PC-3 (cell line): ENCODE results near the gene CPSF4L. TPM values are rescaled to one million over a fixed set of nuclear protein-coding genes. Genes with fewer than 3 reads are reported as not detected.

Experiments
- ATAC-seq: fragments of 200-7000 bp; cut with Tn5 transposase; 2 replicates; pipeline ENCODE4 v1.9.1; 2020; ENCODE audit warnings: mild to moderate bottlenecking, moderate library complexity
- BruUV-seq: library from RNA; stranded (reverse); fragments of 400-500 nt; replicated peaks from 2 replicates; lab custom pipeline; 2021; lab: Mats Ljungman, UMichigan
- CTCF ChIA-PET: fragments of 300-600 bp; sonication (Branson Sonifier 250); formaldehyde crosslinking; loops from one replicate; lab custom pipeline; 2022; ENCODE audit warnings: antibody characterized with exemption; lab: Charles Lee
- POLR2A ChIA-PET: fragments of 300-600 bp; sonication (Branson Sonifier 250); formaldehyde crosslinking; loops from one replicate; lab custom pipeline; 2022; ENCODE audit warnings: antibody characterized with exemption; ENCODE audit not compliant: unreplicated experiment; lab: Charles Lee
- DNase-seq: peaks from one replicate; pipeline ENCODE4 v3.0.0-alpha.2; 2015
- H2AFZ ChIP-seq: fragments of 300-600 bp; sonication (generic); 2 replicates; pipeline ENCODE4 v1.6.0; 2016; ENCODE audit warnings: antibody characterized with exemption, low read length
- H3F3A ChIP-seq: fragments of 300-600 bp; sonication (generic); one replicate; pipeline ENCODE4 v1.6.0; 2017; ENCODE audit warnings: antibody characterized with exemption, low read length, control low read depth, mild to moderate bottlenecking; ENCODE audit not compliant: unreplicated experiment
- H3K27ac ChIP-seq: fragments of 300-600 bp; sonication (generic); 2 replicates; pipeline ENCODE4 v1.5.1; 2016; ENCODE audit warnings: mild to moderate bottlenecking, low read length
- H3K27me3 ChIP-seq: fragments of 300-600 bp; sonication (generic); 2 replicates; pipeline ENCODE4 v1.6.1; 2016; ENCODE audit warnings: low read length, mixed read lengths
- H3K36me3 ChIP-seq: fragments of 300-600 bp; sonication (generic); 2 replicates; pipeline ENCODE4 v1.6.1; 2016; ENCODE audit warnings: low read depth, mixed run types, low read length, mixed read lengths
- H3K4me1 ChIP-seq: fragments of 300-600 bp; sonication (generic); 2 replicates; pipeline ENCODE4 v1.5.1; 2016; ENCODE audit warnings: low read length; ENCODE audit not compliant: insufficient read depth
- H3K4me2 ChIP-seq: fragments of 300-600 bp; sonication (generic); 2 replicates; pipeline ENCODE4 v1.6.0; 2016; ENCODE audit warnings: low read length
- H3K4me3 ChIP-seq: fragments of 300-600 bp; sonication (generic); 2 replicates; pipeline ENCODE4 v1.5.1; 2016; ENCODE audit warnings: mild to moderate bottlenecking, low read length, mixed read lengths
- H3K79me2 ChIP-seq: fragments of 300-600 bp; sonication (generic); 2 replicates; pipeline ENCODE4 v1.6.1; 2017; ENCODE audit warnings: low read length, mixed read lengths
- H3K9ac ChIP-seq: fragments of 300-600 bp; sonication (generic); 2 replicates; pipeline ENCODE4 v1.6.0; 2016; ENCODE audit warnings: mild to moderate bottlenecking, low read length
- H3K9me2 ChIP-seq: fragments of 300-600 bp; sonication (generic); replicated peaks from 2 replicates; pipeline ENCODE4 v1.6.1; 2016; ENCODE audit warnings: mixed run types, low read length, mixed read lengths
- H3K9me3 ChIP-seq: fragments of 300-600 bp; sonication (generic); 2 replicates; pipeline ENCODE4 v1.6.1; 2016; ENCODE audit warnings: low read length, mixed read lengths
- H4K20me1 ChIP-seq: fragments of 300-600 bp; sonication (generic); 2 replicates; pipeline ENCODE4 v1.6.1; 2016; ENCODE audit warnings: low read length, mixed read lengths
- EZH2 ChIP-seq: fragments of 300-600 bp; sonication (generic); IDR thresholded peaks from one replicate; pipeline ENCODE4 v1.6.1; 2017; ENCODE audit warnings: antibody characterized with exemption, mild to moderate bottlenecking, low read length; ENCODE audit not compliant: unreplicated experiment
- EZH2phosphoT487 ChIP-seq: fragments of 300-600 bp; sonication (generic); IDR thresholded peaks from 2 replicates; pipeline ENCODE4 v1.6.1; 2018; ENCODE audit warnings: mild to moderate bottlenecking, antibody characterized with exemption, low read length, borderline replicate concordance
- intact Hi-C: fragments of 100-400 bp; cut with micrococcal nuclease; formaldehyde crosslinking; loops from 2 replicates; pipeline ENCODE4 v1.9.0; 2023
- total RNA-seq: library from RNA; depleted of rRNA; stranded (reverse); fragments of >200 nt; gene quantifications from 2 replicates; pipeline ENCODE4 v1.2.3, GENCODE V29; 2014
- TF ChIP-seq, protein P1 (sequence below): fragments of 300-600 bp; sonication (generic); conservative IDR thresholded peaks from 2 replicates; pipeline ENCODE4 v1.5.1; 2017; ENCODE audit warnings: antibody characterized with exemption, low read depth, mild to moderate bottlenecking, low read length

The CPSF4L gene
- total RNA-seq, 1 experiment from 2014 or later: not detected

GRCh38 chr17:73209436-73209835 lies 52.2 kb downstream of the CPSF4L start:
- Histone ChIP-seq H3F3A (no peaks in the 10 kb centered on the region), H3K27ac (no peak overlapping the region), H3K4me3 (no peak overlapping the region), H3K79me2 (0 out of 2 replicates have a peak, but pooled peaks cover 11% of the 10 kb centered on the region), H3K9me3 (no peaks in the 10 kb centered on the region), H3K27me3 (no peaks in the 10 kb centered on the region), H3K4me1 (peaks cover 5% of the 10 kb centered on the region; the same call in 1 of the 2 replicates), H4K20me1 (peaks cover 8% of the 10 kb centered on the region; the same call in 1 of the 2 replicates), H3K36me3 (peaks cover 52% of the 10 kb centered on the region), H3K4me2 (no peak overlapping the region), H2AFZ (no peak overlapping the region), H3K9ac (no peak overlapping the region), H3K9me2 (no peaks in the 10 kb centered on the region)
- ChIA-PET POLR2A (interaction anchor here (0.6 kb wide), 1 partner anchor 15 kb away, joined by 3 read pairs; no protein-coding TSS in a partner anchor), CTCF (no interaction called here)
- no TSS peak for BruUV-seq
- intact Hi-C loops: no loop called here
- TF ChIP-seq EZH2phosphoT487 (no peak), EZH2 (no peak)
- TF ChIP-seq, protein P1, sequence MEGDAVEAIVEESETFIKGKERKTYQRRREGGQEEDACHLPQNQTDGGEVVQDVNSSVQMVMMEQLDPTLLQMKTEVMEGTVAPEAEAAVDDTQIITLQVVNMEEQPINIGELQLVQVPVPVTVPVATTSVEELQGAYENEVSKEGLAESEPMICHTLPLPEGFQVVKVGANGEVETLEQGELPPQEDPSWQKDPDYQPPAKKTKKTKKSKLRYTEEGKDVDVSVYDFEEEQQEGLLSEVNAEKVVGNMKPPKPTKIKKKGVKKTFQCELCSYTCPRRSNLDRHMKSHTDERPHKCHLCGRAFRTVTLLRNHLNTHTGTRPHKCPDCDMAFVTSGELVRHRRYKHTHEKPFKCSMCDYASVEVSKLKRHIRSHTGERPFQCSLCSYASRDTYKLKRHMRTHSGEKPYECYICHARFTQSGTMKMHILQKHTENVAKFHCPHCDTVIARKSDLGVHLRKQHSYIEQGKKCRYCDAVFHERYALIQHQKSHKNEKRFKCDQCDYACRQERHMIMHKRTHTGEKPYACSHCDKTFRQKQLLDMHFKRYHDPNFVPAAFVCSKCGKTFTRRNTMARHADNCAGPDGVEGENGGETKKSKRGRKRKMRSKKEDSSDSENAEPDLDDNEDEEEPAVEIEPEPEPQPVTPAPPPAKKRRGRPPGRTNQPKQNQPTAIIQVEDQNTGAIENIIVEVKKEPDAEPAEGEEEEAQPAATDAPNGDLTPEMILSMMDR: no peak
- DNase-seq (no peak), ATAC-seq (no peak)

DNA sequence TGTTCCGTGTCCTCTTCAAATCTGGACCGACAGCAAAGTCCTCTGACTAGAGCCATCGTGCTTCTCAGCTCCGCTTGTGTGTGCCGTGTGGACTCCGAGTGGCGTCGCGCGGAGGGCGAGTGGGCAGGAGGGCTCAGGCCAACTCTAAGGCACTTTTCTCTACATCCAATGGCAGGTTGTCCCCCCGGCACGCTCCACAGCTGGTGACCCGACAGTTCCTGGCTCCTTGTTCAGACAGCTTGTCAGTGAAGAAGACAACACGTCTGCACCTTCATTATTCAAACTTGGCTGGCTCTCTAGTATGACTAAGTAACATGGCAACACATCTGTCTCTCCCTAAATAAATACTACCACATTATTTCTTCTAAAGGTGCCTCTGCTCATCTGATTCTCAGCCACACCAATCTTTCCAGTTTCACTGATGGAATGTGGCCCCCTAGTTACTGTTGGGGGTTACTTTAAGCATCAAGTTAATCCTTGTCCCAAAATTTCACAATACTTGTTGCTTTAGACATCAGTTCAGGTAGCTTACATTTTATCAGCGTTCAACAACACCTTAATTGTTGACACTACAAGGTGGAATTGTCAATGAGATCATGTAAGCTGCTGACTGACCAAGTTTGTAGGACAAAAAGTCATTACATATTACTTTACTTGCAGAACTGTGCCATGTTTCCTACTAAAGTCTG lies 53.4 kb downstream of the CPSF4L start:
- no peak overlapping the region for H3K4me2 ChIP-seq
- 0 out of 2 replicates have a peak, but pooled peaks cover 10% of the 10 kb centered on the region for H3K79me2 ChIP-seq
- peaks cover 5% of the 10 kb centered on the region for H3K4me1 ChIP-seq
- ChIA-PET CTCF (interaction anchor here (0.5 to 1.1 kb wide), 3 partner anchors 7 to 223 kb away, joined by 3 to 4 read pairs (median 4); no protein-coding TSS in a partner anchor), POLR2A (no interaction called here)
- BruUV-seq: no TSS peak
- no peaks in the 10 kb centered on the region for H3K9me2 ChIP-seq
- H3K4me3 ChIP-seq: no peak overlapping the region
- H2AFZ ChIP-seq: no peak overlapping the region
- peaks cover 8% of the 10 kb centered on the region; the same call in 1 of the 2 replicates for H4K20me1 ChIP-seq
- H3K9ac ChIP-seq: no peak overlapping the region
- DNase-seq (no peak), ATAC-seq (no peak)
- H3K36me3 ChIP-seq: peaks cover 63% of the 10 kb centered on the region
- intact Hi-C loops: no loop called here
- no peak overlapping the region for H3K27ac ChIP-seq
- no peaks in the 10 kb centered on the region for H3K27me3 ChIP-seq
- H3K9me3 ChIP-seq: no peaks in the 10 kb centered on the region
- TF ChIP-seq, protein P1: no peak
- TF ChIP-seq EZH2: no peak
- TF ChIP-seq EZH2phosphoT487: no peak
- no peaks in the 10 kb centered on the region for H3F3A ChIP-seq

DNA sequence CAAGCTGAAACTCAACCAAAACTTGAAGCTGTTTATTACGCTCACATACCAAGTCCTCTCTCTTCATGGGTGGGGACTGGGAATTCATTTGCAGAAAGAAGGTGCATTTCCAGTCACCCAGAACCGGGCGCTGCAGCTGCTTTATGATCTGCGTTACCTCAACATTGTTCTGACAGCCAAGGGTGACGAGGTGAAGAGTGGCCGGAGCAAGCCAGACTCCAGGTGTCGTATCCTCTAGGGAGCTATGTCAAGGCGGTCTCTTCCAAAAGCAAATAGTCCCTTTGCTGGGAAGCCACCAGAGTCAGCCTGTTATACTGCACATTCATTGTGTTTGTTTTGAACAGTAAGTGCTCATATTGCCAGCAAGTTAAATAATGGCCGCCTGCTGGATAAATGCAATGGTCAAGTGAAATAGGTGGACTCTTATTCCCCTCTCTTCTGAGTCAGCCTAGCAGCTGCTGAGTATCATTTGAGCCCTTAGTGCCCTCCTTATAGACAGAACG lies 56.2 kb downstream of the CPSF4L start:
- Histone ChIP-seq H2AFZ (no peak overlapping the region), H3K79me2 (0 out of 2 replicates have a peak, but pooled peaks cover 10% of the 10 kb centered on the region), H3K4me2 (no peak overlapping the region), H4K20me1 (peaks cover 8% of the 10 kb centered on the region; the same call in 1 of the 2 replicates), H3K27me3 (no peaks in the 10 kb centered on the region), H3K9me2 (no peaks in the 10 kb centered on the region), H3K9me3 (no peaks in the 10 kb centered on the region), H3K9ac (no peak overlapping the region), H3K4me3 (no peak overlapping the region), H3K36me3 (peaks cover 87% of the 10 kb centered on the region), H3K27ac (no peak overlapping the region), H3K4me1 (peaks cover 9% of the 10 kb centered on the region), H3F3A (no peaks in the 10 kb centered on the region)
- ChIA-PET POLR2A (no interaction called here), CTCF (no interaction called here)
- BruUV-seq: no TSS peak
- ATAC-seq (peak; percentile 44), DNase-seq (no peak)
- intact Hi-C loops: no loop called here
- TF ChIP-seq, protein P1: no peak
